Uterine smooth muscle cell (primary cell): ENCODE results near the gene FCHO2. TPM values are rescaled to one million over a fixed set of nuclear protein-coding genes. Genes with fewer than 3 reads are reported as not detected.

Source experiments
- total RNA-seq: library from RNA; depleted of rRNA; stranded (reverse); fragments of >200 nt; gene quantifications from 2 replicates; pipeline ENCODE4 v1.2.3, GENCODE V29; 2014

The FCHO2 gene, protein sequence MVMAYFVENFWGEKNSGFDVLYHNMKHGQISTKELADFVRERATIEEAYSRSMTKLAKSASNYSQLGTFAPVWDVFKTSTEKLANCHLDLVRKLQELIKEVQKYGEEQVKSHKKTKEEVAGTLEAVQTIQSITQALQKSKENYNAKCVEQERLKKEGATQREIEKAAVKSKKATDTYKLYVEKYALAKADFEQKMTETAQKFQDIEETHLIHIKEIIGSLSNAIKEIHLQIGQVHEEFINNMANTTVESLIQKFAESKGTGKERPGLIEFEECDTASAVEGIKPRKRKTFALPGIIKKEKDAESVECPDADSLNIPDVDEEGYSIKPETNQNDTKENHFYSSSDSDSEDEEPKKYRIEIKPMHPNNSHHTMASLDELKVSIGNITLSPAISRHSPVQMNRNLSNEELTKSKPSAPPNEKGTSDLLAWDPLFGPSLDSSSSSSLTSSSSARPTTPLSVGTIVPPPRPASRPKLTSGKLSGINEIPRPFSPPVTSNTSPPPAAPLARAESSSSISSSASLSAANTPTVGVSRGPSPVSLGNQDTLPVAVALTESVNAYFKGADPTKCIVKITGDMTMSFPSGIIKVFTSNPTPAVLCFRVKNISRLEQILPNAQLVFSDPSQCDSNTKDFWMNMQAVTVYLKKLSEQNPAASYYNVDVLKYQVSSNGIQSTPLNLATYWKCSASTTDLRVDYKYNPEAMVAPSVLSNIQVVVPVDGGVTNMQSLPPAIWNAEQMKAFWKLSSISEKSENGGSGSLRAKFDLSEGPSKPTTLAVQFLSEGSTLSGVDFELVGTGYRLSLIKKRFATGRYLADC
- total RNA-seq: 9.5 and 13.9 TPM in 2 replicates

DNA sequence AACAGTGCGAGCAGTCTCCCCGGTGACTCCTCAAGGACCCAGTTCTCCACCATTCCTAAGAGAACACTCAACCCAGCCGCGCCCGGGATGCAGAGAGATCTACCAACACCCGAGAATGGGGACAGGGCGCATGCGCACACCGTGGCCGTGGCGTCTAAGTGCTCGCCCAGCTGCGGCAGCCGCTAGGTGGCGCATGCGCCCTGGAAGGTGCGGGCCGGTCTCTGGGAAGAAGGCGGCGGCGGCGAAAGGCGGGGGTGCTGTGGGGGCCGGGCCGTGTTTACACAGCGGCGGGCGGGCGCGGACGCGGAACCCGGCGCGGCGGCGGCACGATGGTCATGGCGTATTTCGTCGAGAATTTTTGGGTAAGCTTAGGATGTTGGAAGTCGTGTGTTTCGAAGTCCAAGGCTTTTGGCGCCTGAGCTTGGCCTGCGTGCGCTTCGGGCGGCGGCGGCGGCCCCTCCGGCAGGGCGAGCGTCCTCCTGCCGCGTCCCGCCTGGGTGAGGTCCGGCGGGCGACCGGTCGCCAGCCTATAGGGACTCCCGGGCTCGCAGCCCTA, at the start of gene FCHO2:
TSS of gene FCHO2 (plus strand) at position 274 of the 556 bp plus-strand sequence. CDS start at position 330, 56 bp downstream.

DNA sequence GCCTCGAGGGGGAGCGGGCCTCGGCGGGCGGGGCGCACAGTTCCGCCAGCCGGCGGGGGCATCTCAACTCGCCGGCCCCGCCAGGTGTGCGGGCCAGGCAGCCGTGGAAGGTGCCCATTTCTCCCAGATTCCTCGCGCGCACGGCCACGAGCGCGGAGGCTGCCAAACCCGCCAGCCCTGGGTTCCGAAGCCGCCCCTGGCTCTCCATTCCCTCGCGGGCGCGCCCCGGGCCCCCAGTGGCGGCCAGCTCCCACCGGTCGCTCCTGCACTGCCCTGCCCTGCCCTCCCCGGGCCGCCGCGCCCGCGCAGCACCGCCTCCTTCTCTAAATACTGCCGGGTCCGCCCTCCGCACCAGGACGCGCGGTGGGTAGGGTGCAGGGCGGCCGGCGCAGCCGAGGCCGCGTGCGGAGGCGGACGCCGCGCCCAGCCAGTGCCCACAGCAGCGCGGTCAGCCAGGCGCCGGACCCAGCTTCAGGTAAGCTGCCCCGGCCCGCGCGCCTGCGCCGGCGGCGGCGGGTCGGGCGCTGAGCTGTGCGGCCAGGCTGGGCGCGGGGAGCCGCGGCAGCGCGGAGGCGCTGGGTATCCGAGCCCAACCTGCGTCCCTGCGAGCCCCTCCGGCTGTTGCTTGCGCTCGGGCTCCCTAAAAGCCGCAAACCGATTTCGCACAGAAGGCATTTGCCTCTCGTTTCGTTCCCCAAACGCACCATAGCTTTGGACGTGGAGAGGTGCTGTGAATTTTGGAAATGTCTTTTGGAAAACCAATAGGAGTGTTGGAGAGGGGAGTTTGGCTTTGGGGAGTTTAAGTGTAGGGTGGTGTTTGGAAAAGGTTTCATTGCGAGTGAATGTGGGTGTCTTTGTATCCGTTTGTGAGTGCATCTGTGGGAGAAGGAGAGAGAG, 164.6 kb downstream of the FCHO2 start, which contains the start of gene TMEM171:
TSS of gene TMEM171 (plus strand) at position 354 of the 897 bp plus-strand sequence. CDS start 2,799 bp downstream, outside the sequence.

Other genes with a start within 250 kb of the FCHO2 start
- gene TNPO1, start 139.4 kb upstream of the FCHO2 start, total RNA-seq: 457 and 533 TPM in 2 replicates
- gene TMEM171, start 164.5 kb downstream of the FCHO2 start, total RNA-seq: 0.62 and 3.0 TPM in 2 replicates
- not detected in 2 replicates for gene TMEM174, start 217.2 kb downstream of the FCHO2 start, total RNA-seq